Measurements from ENCODE around the gene INPP5D. TPM values are rescaled to one million over a fixed set of nuclear protein-coding genes. Genes with fewer than 3 reads are reported as not detected.

The INPP5D gene
- total and polyA plus RNA-seq, 2 of the 8 experiments (the other 6 are each of a cell fraction or from before 2014, with no cell fraction given), result 4.5 to 7.1 TPM

DNA sequence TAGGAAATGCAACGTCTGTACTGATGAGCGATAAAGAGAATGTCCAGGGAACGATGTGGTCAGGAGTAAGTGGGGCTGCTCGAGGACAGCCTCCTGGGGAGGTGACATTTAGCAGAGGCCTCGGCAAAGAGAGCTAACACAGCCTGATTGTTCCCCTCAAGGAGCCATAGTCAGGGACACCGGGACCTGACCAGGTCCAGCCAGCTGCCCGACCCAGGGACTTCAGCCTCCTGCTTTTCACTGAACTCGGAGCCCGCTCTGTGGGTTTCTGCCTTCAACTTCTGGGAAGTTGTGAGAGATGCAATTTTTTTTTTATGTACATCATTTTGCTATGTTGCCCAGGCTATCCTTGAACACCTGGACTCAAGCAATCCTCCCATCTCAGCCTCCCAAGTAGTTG is 17.6 kb upstream of the INPP5D start:
- Histone ChIP-seq H2BK15ac (ENCODE audit: low read length) (no peak overlapping the region), H3K9me3 (ENCODE audit: insufficient read depth in 2 of 2, low read depth in 1 of 2, low read length in 1 of 2) (no peaks in the 10 kb centered on the region), H2BK5ac (ENCODE audit: low read depth, low read length) (no peak overlapping the region), H2BK20ac (ENCODE audit: low read length) (no peak overlapping the region), H4K8ac (ENCODE audit: extremely low read depth, insufficient read depth, low read length) (no peak overlapping the region), H3K18ac (ENCODE audit: extremely low read depth, low read length) (no peak overlapping the region), H3K4me1 (replicated peaks in 1 of 4; ENCODE audit: control insufficient read depth in 3 of 4, insufficient read depth in 4 of 4, low read length in 3 of 4) (no peaks in the 10 kb centered on the region), H3K4me3 (ENCODE audit: extremely low read depth in 1 of 4, insufficient read depth in 2 of 4, low read depth in 3 of 4, low read length in 4 of 4) (no peak overlapping the region), H4K5ac (ENCODE audit: insufficient read length, low read depth, low read length) (no peak overlapping the region), H4K91ac (replicated peaks; ENCODE audit: insufficient read length, low read length) (no peak overlapping the region), H3K79me1 (ENCODE audit: low read depth, low read length) (no peaks in the 10 kb centered on the region), H3K4ac (replicated peaks; ENCODE audit: insufficient read length, low read depth, low read length) (no peak overlapping the region), H3K27ac (ENCODE audit: low read depth, low read length) (no peak overlapping the region), H2AFZ (ENCODE audit: low read length) (no peak overlapping the region), H2BK120ac (replicated peaks; ENCODE audit: low read depth, low read length) (no peak overlapping the region), H3K14ac (ENCODE audit: insufficient read length) (no peak overlapping the region), H3K23ac (ENCODE audit: insufficient read length) (no peak overlapping the region), H3K4me2 (ENCODE audit: insufficient read depth in 1 of 2, low read depth in 2 of 2, low read length in 2 of 2) (no peak overlapping the region), H3K27me3 (replicated peaks in 1 of 4; ENCODE audit: control insufficient read depth in 3 of 4, extremely low read depth in 1 of 4, insufficient read depth in 3 of 4, low read length in 3 of 4) (no peaks in the 10 kb centered on the region; a peak in 1 of 7 replicates), H3K9ac (replicated peaks in 1 of 4; ENCODE audit: extremely low read depth in 1 of 4, low read depth in 3 of 4, low read length in 3 of 4) (no peak overlapping the region), H3K36me3 (ENCODE audit: control insufficient read depth in 2 of 4, insufficient read depth in 4 of 4, low read length in 3 of 4) (no peaks in the 10 kb centered on the region), H2AK5ac (ENCODE audit: low read depth, low read length) (no peak overlapping the region), H3K56ac (replicated peaks; ENCODE audit: insufficient read length, low read depth, low read length) (no peak overlapping the region), H2BK12ac (ENCODE audit: low read depth, low read length) (no peak overlapping the region), H3K79me2 (ENCODE audit: control insufficient read depth in 1 of 2, insufficient read depth in 2 of 2, low read length in 2 of 2) (no peaks in the 10 kb centered on the region), H4K20me1 (replicated peaks in 1 of 2; ENCODE audit: control insufficient read depth in 1 of 2, insufficient read depth in 2 of 2, low read length in 2 of 2) (no peaks in the 10 kb centered on the region), H3K23me2 (ENCODE audit: low read depth, low read length) (no peaks in the 10 kb centered on the region)
- ChIA-PET POLR2A (ENCODE audit: partially characterized antibody) (interaction anchor here (1.5 kb wide), 1 partner anchor 9 kb away, joined by 7 read pairs; no protein-coding TSS in a partner anchor), CTCF (ENCODE audit: partially characterized antibody) (interaction anchor here (0.6 to 2.2 kb wide), 7 partner anchors 9 to 156 kb away, joined by 3 to 9 read pairs (median 3); partner anchors contain the start of gene NEU2)
- DNase-seq (ENCODE audit: low read depth in 1 of 2, low spot score in 2 of 2) (no peak), FAIRE-seq (no peak)
- TF ChIP-seq BRCA1 (IDR thresholded peaks at IDR 0.05; ENCODE audit: low read depth, low read length) (no peak), CHD2 (IDR thresholded peaks at IDR 0.05; ENCODE audit: low read length) (no peak), KDM4A (IDR thresholded peaks at IDR 0.05; ENCODE audit: low read depth, low read length, severe bottlenecking) (no peak), ASH2L (IDR thresholded peaks at IDR 0.05; ENCODE audit: low read length) (no peak), NANOG (IDR thresholded peaks at IDR 0.05; ENCODE audit: insufficient read depth, low read depth, low read length, poor library complexity, severe bottlenecking) (no peak), JUND (IDR thresholded peaks at IDR 0.05; ENCODE audit: low read length) (no peak), EGR1 (IDR thresholded peaks at IDR 0.05; ENCODE audit: borderline replicate concordance, low read depth, low read length) (no peak), GTF2F1 (IDR thresholded peaks at IDR 0.05; ENCODE audit: borderline replicate concordance, low read depth, low read length) (no peak), RBBP5 (IDR thresholded peaks at IDR 0.05; ENCODE audit: borderline replicate concordance, low read depth, low read length) (no peak), CEBPB (IDR thresholded peaks at IDR 0.05; ENCODE audit: low read depth, low read length) (no peak), MAFK (IDR thresholded peaks at IDR 0.05; ENCODE audit: low read depth, low read length) (no peak), SIX5 (IDR thresholded peaks at IDR 0.05; ENCODE audit: low read depth, low read length) (no peak), TCF12 (IDR thresholded peaks at IDR 0.05; ENCODE audit: low read depth, low read length) (no peak), CREB1 (IDR thresholded peaks at IDR 0.05) (no peak), SIRT6 (IDR thresholded peaks at IDR 0.05; ENCODE audit: low read length) (no peak)
- WGBS, 2 experiments (ENCODE audit: extremely low coverage in 1 of 2, insufficient coverage in 1 of 2, insufficient read length in 1 of 2, insufficient replicate concordance in 2 of 2, low coverage in 1 of 2, low lambda C conversion rate in 2 of 2, missing lambda C conversion rate in 1 of 2), result 89% methylated on average over 9 of the region's 9 CpGs; no CpG with 5 or more reads in 1 of the 2 experiments

Measured in H1 (cell line).